Adipocyte (in vitro differentiated cells): ENCODE results near the gene LKAAEAR1.

Experiments
- DNase-seq: peaks from one replicate; pipeline ENCODE4 v3.0.0-alpha.2; 2015; ENCODE audit warnings: low read depth
- H3K27me3 ChIP-seq: replicated peaks from 2 replicates; pipeline ENCODE4 v1.7.0; 2013; ENCODE audit warnings: mild to moderate bottlenecking, low read length, moderate library complexity; ENCODE audit not compliant: control insufficient read depth, insufficient read depth
- H3K36me3 ChIP-seq: 2 replicates; pipeline ENCODE4 v1.7.0; 2013; ENCODE audit warnings: low read length, mild to moderate bottlenecking, moderate library complexity; ENCODE audit not compliant: control insufficient read depth, insufficient read depth, severe bottlenecking
- H3K4me1 ChIP-seq: 2 replicates; pipeline ENCODE4 v1.7.0; 2013; ENCODE audit warnings: mild to moderate bottlenecking, low read length, moderate library complexity; ENCODE audit not compliant: control insufficient read depth, insufficient read depth
- H3K4me3 ChIP-seq: 2 replicates; pipeline ENCODE4 v1.7.0; 2013; ENCODE audit warnings: mild to moderate bottlenecking, low read length, moderate library complexity
- H3K9ac ChIP-seq: 2 replicates; pipeline ENCODE4 v1.7.0; 2013; ENCODE audit warnings: mild to moderate bottlenecking, low read length, moderate library complexity
- H3K9me3 ChIP-seq: 2 replicates; pipeline ENCODE4 v1.7.0; 2013; ENCODE audit warnings: mild to moderate bottlenecking, low read length, moderate library complexity; ENCODE audit not compliant: control insufficient read depth

The LKAAEAR1 gene

DNA sequence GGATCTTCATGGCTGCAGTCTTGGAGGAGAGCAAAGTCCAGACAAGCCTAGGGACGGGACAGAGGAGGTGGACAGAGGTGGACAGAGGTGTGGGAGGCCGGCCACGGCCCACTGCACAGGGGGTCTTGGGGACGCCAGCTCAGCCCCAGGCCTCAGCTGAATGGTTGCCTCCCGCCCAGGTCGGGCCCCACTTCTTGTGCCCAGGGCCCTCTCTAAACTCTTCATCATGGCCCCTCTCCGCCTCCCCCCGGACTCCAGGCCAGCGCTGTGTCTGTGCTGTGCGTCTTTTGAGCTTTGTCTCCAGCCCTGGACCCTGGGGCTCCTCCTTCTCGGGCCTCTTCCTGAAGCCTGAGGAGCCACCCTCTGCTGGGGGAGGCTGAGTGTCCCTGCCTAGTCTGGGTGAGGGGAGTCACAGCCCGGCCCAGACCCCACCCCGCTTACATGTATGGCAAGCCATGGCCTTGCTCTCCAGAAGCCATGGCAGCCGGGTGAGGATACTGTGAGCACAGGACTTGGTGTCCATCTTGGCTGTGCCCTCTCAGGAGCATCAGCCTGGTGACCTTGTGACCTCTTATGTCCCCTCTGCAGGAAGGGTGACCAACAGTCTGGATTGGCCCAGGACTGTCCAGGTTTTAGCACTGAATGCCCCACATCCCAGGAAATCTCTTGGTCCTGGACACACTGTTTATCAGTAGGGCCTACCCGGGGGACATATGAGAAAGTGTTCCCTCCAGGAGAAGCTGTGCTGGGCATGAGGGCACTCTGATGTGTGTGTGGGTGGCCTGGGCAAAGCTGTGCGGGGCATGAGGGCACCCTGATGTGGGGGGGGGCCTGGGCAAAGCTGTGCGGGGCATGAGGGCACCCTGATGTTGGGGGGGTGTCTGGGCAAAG lies 32.6 kb upstream of the LKAAEAR1 start:
- no peaks in the 10 kb centered on the region for H3K9me3 ChIP-seq
- no peaks in the 10 kb centered on the region for H3K4me1 ChIP-seq
- H3K9ac ChIP-seq: no peak overlapping the region
- H3K27me3 ChIP-seq: peaks cover 43% of the 10 kb centered on the region
- no peak overlapping the region for H3K4me3 ChIP-seq
- DNase-seq: no peak
- H3K36me3 ChIP-seq: no peaks in the 10 kb centered on the region

DNA sequence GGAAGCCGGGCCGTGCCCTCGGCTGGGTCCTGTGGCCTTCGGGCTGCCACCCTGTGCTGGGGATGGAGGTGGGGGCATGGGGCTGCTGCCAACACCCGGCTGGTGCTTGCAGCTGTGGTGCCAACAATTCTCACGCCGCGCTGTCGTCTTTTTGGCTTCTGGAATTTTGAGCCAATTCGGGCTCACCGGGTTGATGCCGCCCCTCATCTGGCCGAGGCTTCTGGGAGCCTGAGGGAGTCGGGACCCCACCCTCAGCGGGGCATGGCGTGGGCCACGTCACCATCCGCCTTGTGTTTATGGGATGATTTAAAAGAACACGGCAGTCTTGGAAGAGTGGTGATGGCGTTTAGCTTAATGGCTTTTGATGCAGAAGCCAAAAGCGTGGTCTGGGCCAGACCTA lies 31.8 kb upstream of the LKAAEAR1 start:
- Histone ChIP-seq H3K4me1 (no peaks in the 10 kb centered on the region), H3K27me3 (peaks cover 39% of the 10 kb centered on the region), H3K9me3 (no peaks in the 10 kb centered on the region), H3K9ac (no peak overlapping the region), H3K36me3 (no peaks in the 10 kb centered on the region), H3K4me3 (no peak overlapping the region)
- DNase-seq: no peak

DNA sequence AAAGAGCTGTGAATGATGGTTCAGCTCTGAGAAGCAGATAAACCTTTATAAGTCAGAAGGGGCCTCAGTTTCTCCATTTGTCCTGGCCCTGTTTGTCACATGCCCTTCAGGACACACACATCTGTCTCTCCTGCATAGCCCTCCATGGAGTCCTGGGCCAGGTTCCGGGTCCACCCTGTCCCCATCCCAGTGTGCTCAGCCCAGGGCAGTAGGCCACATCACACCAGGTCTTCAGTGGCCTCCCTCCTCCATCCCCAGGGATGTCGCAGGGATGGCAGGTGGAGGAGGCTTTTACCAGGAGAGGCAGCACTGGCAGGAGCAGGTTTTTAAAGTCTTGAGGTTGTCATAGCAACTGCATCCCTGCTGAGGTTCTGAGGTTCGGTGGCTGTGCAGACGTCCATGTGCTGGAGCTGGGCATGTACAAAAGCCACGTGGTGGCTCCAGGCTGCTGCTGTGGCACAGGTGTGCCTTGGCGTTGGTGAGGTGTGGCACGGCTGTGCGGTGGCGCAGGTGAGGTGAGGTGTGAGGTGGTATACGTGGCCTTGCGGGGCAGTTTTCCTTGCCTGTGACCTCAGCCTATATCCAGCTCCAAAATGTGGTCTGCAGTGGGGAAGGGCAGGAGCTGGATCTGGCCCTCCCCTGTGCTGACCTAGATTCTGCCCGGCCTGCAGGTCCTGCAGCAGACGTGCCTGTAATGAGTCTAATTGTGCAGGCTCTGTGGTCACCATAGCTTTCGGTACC lies 31.1 kb upstream of the LKAAEAR1 start:
- H3K36me3 ChIP-seq: no peaks in the 10 kb centered on the region
- H3K27me3 ChIP-seq: peaks cover 40% of the 10 kb centered on the region
- H3K9me3 ChIP-seq: no peaks in the 10 kb centered on the region
- no peak overlapping the region for H3K9ac ChIP-seq
- H3K4me1 ChIP-seq: no peaks in the 10 kb centered on the region
- DNase-seq: no peak
- no peak overlapping the region for H3K4me3 ChIP-seq

DNA sequence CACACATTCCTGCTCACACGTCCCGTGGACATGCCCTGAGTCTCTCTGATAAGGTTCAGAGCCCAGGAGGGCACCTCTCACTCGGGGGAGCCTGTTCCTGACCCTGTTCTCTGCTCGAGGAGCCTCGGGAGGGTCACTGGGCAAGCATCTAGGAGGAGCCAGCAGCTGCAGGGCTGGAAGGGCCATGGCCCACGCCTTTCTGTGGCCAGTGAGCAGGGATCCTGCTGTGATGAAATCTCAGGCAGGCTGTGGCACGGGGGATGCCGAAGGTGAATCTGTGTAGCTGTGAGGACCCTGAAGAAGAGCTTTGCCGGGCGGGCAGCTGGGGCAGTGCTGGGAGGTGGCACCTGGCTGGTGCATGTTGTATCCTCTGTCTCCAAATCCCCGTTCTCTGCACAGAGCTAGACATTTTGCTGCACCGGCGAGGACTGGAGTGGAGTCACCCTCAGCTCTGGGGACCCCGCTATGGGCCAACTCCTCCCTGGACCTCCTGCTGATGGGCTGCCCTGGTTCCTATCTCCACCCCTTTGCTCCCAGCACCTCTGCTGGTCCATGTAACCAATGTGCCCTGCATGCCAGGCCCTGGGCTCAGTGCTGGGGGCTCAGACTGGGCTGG lies 30.3 kb upstream of the LKAAEAR1 start:
- H3K36me3 ChIP-seq: no peaks in the 10 kb centered on the region
- no peak overlapping the region for H3K9ac ChIP-seq
- no peak overlapping the region for H3K4me3 ChIP-seq
- no peak for DNase-seq
- no peaks in the 10 kb centered on the region for H3K9me3 ChIP-seq
- peaks cover 35% of the 10 kb centered on the region for H3K27me3 ChIP-seq
- no peaks in the 10 kb centered on the region for H3K4me1 ChIP-seq

DNA sequence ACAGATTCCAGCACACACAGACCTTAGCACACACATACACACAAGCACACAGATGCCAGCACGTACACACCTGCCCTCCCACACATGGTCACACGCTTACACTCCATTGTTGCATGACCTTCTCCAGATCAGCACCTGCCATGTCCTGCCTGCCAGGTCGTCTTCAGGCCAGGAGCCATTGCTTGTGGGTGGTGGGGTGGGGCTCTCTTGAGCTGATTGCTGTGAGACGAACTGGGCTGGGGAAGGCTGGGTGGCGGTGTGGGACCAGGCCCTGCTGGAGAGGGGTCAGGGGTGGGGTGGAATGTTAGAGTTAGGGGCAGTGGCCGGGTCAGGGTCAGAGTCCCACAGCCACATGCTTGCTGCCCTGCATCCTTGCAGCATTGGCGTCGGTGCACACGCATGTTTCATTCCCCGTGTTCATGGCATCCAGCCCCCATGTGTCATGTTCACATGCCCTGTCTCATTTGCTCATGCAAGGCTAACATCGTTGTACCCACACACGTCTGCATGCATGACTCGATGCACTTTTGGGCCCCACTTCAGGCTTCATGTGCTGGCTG lies 29.7 kb upstream of the LKAAEAR1 start:
- Histone ChIP-seq H3K9ac (no peak overlapping the region), H3K9me3 (no peaks in the 10 kb centered on the region), H3K4me1 (no peaks in the 10 kb centered on the region), H3K27me3 (peaks cover 36% of the 10 kb centered on the region), H3K4me3 (no peak overlapping the region), H3K36me3 (no peaks in the 10 kb centered on the region)
- no peak for DNase-seq

DNA sequence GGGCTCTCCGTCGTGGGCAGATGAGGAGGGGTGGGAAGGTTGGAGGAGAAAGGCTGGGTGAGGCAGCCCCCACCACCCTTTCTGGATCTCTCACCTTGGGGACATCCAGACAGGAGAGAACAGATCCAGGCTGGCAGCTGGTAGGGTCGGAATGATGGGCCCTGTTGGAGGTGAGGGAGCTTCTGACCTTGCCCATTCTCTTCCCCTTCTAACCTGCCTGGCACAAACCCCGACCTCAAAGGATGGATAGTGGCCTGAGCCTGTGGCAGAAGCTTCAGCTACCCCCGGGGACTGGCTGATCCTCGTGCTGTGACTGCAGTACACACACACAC lies 29.2 kb upstream of the LKAAEAR1 start:
- no peaks in the 10 kb centered on the region for H3K9me3 ChIP-seq
- no peaks in the 10 kb centered on the region for H3K4me1 ChIP-seq
- H3K9ac ChIP-seq: no peak overlapping the region
- H3K4me3 ChIP-seq: no peak overlapping the region
- DNase-seq: no peak
- H3K27me3 ChIP-seq: peaks cover 40% of the 10 kb centered on the region
- no peaks in the 10 kb centered on the region for H3K36me3 ChIP-seq

DNA sequence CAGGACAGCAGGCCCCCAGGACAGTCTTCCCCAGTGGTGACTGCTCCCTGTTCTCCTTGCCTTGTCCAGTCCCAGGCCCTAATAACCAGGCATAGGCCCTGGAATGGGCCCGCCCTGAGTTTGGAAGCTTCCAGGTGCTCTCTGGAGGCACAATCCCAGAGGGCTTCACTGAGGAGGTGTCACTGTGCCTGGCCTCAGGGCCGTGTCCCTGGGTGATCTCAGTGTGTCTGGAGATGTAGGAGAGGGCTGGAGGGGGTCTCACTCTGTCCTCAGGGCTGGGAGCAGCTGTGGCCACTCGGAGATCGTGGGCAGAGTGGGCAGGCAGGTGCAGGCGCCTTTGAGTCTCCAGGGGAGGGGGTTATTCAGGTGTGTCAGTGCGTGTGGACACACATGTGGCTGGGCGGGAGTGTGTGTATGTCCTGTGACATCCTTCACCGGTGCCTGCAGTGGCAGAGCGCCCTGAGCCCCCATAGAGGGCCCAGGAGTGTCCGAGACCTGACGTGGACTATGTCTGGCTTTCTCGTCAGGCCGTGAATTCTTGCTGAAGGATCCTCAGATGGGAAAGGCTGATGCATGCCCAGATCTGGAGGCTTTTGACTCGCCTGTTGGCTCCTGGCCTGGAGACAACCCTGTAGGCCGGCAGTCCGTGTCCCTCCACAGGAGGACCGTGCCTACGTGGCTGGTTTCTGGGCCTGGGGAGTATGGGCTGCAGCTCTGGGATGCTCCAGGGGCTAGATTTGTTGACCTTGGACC lies 28.7 kb upstream of the LKAAEAR1 start:
- Histone ChIP-seq H3K4me1 (no peaks in the 10 kb centered on the region), H3K27me3 (peaks cover 45% of the 10 kb centered on the region), H3K9ac (no peak overlapping the region), H3K9me3 (no peaks in the 10 kb centered on the region), H3K36me3 (no peaks in the 10 kb centered on the region), H3K4me3 (no peak overlapping the region)
- DNase-seq: no peak

DNA sequence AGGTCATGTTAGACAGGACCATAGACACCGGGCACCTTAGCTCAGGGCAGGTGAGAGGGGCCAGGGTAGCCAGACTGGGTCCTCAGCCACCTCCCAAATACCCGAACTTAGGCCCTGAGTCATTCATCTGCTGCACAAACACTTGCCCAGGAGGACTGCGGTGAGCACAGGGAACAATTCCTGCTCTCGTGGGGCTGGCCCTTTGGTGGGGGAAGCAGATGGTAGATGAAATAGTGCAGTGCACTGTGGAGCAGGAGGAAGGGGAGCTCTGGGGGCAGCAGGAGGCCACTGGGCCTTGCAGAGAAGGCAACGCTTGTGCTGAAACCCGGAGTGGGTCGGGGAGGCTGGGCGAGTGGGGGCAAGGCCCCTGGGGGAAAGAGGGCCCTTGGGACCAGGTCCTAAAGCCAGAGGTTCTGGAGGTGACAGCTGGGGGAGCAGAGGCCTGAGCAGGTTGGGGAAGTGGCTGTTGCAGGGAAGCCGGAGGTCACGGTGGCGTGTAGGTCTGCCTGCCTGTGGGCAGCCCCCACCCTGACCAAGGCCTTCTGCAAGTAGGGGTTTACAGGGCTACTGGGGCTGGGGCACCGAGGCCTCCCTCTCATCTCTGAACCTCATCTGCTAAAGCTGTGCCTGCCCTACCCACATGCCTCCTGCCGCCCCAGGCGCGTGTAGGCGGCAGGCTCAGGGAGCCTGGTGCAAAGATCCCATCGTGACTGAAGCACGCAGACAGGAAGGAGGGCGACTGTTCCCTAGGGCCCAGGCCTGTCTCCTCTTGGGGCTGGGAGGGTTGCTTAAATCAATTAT lies 27.8 kb upstream of the LKAAEAR1 start:
- no peak overlapping the region for H3K9ac ChIP-seq
- peaks cover 53% of the 10 kb centered on the region for H3K27me3 ChIP-seq
- no peak overlapping the region for H3K4me3 ChIP-seq
- H3K9me3 ChIP-seq: no peaks in the 10 kb centered on the region
- H3K4me1 ChIP-seq: no peaks in the 10 kb centered on the region
- H3K36me3 ChIP-seq: no peaks in the 10 kb centered on the region
- no peak for DNase-seq

DNA sequence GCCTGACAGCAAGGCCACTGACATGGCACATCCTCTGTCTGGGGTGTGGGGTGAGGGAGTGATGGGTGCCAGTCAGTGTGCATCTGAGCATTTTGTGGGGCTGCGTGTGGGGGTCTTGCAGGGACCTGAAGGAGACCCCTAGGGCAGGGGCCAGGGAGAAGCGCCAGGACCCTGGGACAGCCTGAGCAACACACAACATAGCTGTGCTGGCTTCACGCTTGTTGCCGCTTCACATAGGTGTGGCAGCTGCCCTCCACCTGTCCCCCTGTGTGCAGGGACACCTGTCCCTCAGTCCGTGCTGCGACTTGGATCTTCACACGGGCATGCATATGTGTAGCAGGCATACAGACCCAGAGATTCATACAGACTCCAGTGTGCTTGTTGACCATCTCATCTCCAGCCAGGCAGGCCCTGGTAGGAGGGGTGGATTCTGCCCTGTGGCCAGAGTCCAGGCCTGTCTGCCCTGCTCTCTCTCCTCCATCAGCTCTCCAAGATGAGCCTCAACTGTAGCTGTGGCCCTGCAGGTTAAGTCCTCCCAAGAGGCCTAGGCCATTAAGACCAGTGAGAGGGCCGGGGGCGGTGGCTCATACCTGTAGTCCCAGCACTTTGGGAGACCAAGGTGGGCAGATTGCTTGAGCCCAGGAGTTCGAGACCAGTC lies 26.3 kb upstream of the LKAAEAR1 start:
- Histone ChIP-seq H3K4me3 (no peak overlapping the region), H3K9ac (no peak overlapping the region), H3K27me3 (peaks cover 50% of the 10 kb centered on the region), H3K36me3 (no peaks in the 10 kb centered on the region), H3K9me3 (no peaks in the 10 kb centered on the region), H3K4me1 (no peaks in the 10 kb centered on the region)
- no peak for DNase-seq

DNA sequence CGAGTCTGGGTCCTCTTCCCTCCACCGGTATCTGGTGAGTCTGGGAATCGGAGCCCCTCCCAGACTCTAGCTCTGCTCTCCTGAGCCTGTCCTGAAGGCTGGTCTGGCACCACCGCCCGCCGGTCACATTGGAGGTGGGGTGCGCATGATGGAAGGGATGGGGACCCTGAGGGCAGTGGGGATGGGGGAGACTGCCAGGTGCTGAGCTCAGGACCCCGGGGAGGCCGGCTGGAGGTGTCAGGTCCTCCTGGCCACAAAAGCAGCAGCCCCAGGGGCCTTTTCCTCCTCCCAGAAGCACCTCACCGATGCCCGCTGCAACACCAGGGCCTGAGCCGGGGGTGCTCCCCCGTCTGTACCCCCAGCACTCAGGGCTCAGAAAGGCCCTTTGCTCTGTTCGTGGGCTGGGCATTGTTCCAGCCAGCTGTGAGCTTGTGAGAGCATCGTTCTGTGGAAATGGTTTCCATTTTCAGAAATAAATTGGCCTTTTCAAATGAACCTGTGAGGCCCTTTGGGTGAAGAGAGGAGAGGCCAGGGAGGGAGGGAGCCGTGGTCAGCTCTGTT lies 25.7 kb upstream of the LKAAEAR1 start:
- no peak overlapping the region for H3K4me3 ChIP-seq
- H3K9me3 ChIP-seq: no peaks in the 10 kb centered on the region
- H3K27me3 ChIP-seq: peaks cover 46% of the 10 kb centered on the region
- H3K4me1 ChIP-seq: no peaks in the 10 kb centered on the region
- no peak for DNase-seq
- no peaks in the 10 kb centered on the region for H3K36me3 ChIP-seq
- H3K9ac ChIP-seq: no peak overlapping the region
